Measurements from ENCODE around the gene TINAGL1.

Gene TINAGL1, protein sequence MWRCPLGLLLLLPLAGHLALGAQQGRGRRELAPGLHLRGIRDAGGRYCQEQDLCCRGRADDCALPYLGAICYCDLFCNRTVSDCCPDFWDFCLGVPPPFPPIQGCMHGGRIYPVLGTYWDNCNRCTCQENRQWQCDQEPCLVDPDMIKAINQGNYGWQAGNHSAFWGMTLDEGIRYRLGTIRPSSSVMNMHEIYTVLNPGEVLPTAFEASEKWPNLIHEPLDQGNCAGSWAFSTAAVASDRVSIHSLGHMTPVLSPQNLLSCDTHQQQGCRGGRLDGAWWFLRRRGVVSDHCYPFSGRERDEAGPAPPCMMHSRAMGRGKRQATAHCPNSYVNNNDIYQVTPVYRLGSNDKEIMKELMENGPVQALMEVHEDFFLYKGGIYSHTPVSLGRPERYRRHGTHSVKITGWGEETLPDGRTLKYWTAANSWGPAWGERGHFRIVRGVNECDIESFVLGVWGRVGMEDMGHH

DNA sequence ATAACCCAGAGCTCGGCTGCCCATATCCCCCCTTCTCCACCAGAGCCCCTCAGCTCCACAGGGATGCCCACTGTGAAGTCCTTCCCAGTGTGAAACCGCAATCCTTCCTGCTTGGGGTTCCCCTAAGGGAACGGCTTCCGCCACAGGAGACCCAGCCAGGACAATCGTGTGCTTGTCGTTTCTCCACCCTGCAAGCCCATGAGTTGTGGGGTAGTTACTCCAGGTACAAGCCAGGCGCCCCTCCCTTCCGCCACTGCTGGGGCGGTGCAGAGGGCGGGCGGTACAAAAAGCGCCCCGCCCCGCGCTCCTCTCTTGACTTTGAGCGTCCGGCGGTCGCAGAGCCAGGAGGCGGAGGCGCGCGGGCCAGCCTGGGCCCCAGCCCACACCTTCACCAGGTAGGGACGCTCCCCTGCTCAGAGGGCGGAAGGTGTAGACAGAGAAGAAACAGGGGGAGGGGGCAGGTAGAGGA is at the start of gene TINAGL1:
Gene TINAGL1 (plus strand): TSS at position 315 of the 469 bp plus-strand sequence. CDS start 634 bp downstream, outside the sequence.
- TF ChIP-seq EZH2 (optimal IDR thresholded peaks at IDR 0.05; ENCODE audit: low read depth, low read length) (no peak), EZH2phosphoT487 (IDR thresholded peaks at IDR 0.05; ENCODE audit: low read length) (no peak)
- TF ChIP-seq, protein P1, sequence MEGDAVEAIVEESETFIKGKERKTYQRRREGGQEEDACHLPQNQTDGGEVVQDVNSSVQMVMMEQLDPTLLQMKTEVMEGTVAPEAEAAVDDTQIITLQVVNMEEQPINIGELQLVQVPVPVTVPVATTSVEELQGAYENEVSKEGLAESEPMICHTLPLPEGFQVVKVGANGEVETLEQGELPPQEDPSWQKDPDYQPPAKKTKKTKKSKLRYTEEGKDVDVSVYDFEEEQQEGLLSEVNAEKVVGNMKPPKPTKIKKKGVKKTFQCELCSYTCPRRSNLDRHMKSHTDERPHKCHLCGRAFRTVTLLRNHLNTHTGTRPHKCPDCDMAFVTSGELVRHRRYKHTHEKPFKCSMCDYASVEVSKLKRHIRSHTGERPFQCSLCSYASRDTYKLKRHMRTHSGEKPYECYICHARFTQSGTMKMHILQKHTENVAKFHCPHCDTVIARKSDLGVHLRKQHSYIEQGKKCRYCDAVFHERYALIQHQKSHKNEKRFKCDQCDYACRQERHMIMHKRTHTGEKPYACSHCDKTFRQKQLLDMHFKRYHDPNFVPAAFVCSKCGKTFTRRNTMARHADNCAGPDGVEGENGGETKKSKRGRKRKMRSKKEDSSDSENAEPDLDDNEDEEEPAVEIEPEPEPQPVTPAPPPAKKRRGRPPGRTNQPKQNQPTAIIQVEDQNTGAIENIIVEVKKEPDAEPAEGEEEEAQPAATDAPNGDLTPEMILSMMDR (IDR thresholded peaks at IDR 0.05; ENCODE audit: low read length), result no peak
- no peak within 1 kb of the TSS for H3K9ac ChIP-seq (ENCODE audit: low read length)
- H3K79me2 ChIP-seq (ENCODE audit: low read length), result no peaks in the 10 kb centered on the region
- no peak for DNase-seq
- H3K27ac ChIP-seq (ENCODE audit: low read length), result no peak within 1 kb of the TSS
- H3K4me2 ChIP-seq (ENCODE audit: low read depth, low read length), result peak within 1 kb of the TSS; percentile 38; the same call in 1 of the 2 replicates
- H3K4me3 ChIP-seq (ENCODE audit: low read length), result peak within 1 kb of the TSS; percentile 39
- no peaks in the 10 kb centered on the region for H3F3A ChIP-seq (ENCODE audit: insufficient read depth, low read length)
- H3K27me3 ChIP-seq (replicated peaks; ENCODE audit: insufficient read depth, low read length), result peaks cover 6% of the 10 kb centered on the region
- H3K9me2 ChIP-seq (replicated peaks; ENCODE audit: insufficient read depth, low read length), result no peaks in the 10 kb centered on the region
- H3K9me3 ChIP-seq (replicated peaks; ENCODE audit: insufficient read depth, low read length), result no peaks in the 10 kb centered on the region
- no peaks in the 10 kb centered on the region for H4K20me1 ChIP-seq (ENCODE audit: insufficient read depth, low read length)
- peak within 1 kb of the TSS; percentile 75 for H2AFZ ChIP-seq (ENCODE audit: low read length)
- H3K36me3 ChIP-seq (replicated peaks; ENCODE audit: insufficient read depth, low read length), result no peaks in the 10 kb centered on the region
- no peaks in the 10 kb centered on the region for H3K4me1 ChIP-seq (ENCODE audit: low read length)

DNA sequence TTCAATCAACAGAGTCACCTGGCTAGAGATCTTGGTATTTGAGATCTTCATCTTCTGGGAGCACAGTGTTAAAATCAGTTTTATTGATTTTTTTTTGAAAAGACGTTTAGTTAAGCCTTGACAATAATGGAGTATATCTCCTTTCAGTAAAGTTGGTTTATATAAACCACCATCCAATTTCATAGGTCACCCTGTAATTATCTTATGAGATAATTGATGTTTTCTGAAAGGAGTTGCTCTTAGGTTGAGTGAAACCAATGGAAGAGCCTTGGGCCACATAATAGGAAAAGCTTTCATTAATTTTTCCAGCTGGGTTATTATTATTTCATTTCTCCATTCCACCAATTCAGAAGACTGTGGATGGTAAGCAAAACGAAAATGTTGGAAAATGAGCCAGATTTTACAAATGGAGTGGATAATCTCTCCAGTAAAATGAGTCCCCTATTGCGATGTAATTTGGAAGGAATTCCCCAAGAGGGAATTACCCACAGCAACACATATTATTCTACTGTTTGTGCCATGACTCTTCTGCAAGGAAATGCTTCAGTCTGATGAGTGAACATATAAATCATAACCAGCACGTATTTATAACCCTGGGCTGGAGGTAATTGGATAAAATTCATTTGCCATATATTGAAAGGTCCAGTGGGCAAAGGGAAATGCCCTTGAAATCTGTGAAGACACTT is 46.2 kb upstream of the TINAGL1 start:
- H3K36me3 ChIP-seq (replicated peaks; ENCODE audit: insufficient read depth, low read length), result no peaks in the 10 kb centered on the region
- H3F3A ChIP-seq (ENCODE audit: insufficient read depth, low read length), result no peaks in the 10 kb centered on the region
- H3K4me3 ChIP-seq (ENCODE audit: low read length), result no peak overlapping the region
- H4K20me1 ChIP-seq (ENCODE audit: insufficient read depth, low read length), result no peaks in the 10 kb centered on the region
- H3K4me2 ChIP-seq (ENCODE audit: low read depth, low read length), result no peak overlapping the region
- H3K9ac ChIP-seq (ENCODE audit: low read length), result no peak overlapping the region
- no peaks in the 10 kb centered on the region for H3K27me3 ChIP-seq (replicated peaks; ENCODE audit: insufficient read depth, low read length)
- no peaks in the 10 kb centered on the region for H3K9me2 ChIP-seq (replicated peaks; ENCODE audit: insufficient read depth, low read length)
- H3K9me3 ChIP-seq (replicated peaks; ENCODE audit: insufficient read depth, low read length), result no peaks in the 10 kb centered on the region
- H3K27ac ChIP-seq (ENCODE audit: low read length), result no peak overlapping the region
- TF ChIP-seq EZH2 (optimal IDR thresholded peaks at IDR 0.05; ENCODE audit: low read depth, low read length) (no peak), EZH2phosphoT487 (IDR thresholded peaks at IDR 0.05; ENCODE audit: low read length) (no peak)
- TF ChIP-seq, protein P1 (IDR thresholded peaks at IDR 0.05; ENCODE audit: low read length), result no peak
- H3K4me1 ChIP-seq (ENCODE audit: low read length), result no peaks in the 10 kb centered on the region
- no peaks in the 10 kb centered on the region for H3K79me2 ChIP-seq (ENCODE audit: low read length)
- DNase-seq, result no peak
- no peak overlapping the region for H2AFZ ChIP-seq (ENCODE audit: low read length)

DNA sequence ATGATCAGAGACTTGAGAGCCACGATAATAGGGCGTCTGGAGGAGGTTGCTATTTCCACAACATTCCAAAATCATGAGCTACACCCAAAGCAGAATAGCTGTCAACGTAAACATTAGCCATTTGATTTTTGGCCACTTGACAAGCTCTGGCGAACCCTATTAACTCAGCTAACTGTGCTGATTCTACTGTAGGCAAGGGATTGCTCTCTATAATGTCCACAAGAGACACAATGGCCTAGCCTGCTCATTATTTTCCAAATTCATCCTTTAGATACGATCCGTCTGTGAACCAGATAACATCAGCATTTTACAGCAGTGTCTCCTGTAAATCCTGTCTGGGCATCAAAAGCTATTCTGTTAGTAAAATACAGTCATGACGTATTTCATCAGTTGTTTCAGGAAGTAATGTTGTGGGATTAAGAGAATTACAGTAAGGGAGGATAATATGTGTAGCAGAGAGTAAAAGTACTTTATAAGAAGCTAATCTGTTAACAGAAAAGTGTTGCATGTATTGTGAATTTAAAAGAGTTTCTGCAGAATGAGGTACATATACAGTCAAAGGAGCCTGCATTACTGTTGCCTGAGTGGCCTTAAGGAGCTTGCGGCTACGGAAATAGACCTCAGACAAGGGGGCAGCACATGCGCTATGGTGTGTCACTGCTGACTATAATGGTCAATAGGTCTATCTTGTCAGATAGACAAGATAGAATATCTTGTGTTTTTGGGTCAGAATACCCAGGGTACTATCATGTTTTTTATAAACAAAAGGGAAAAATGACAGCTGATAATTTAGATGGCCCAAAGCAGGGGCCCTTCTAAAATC is 44.9 kb upstream of the TINAGL1 start:
- Histone ChIP-seq H3K27ac (ENCODE audit: low read length) (no peak overlapping the region), H3K9me2 (replicated peaks; ENCODE audit: insufficient read depth, low read length) (no peaks in the 10 kb centered on the region), H3K27me3 (replicated peaks; ENCODE audit: insufficient read depth, low read length) (no peaks in the 10 kb centered on the region), H3F3A (ENCODE audit: insufficient read depth, low read length) (no peaks in the 10 kb centered on the region), H3K36me3 (replicated peaks; ENCODE audit: insufficient read depth, low read length) (no peaks in the 10 kb centered on the region), H3K4me1 (ENCODE audit: low read length) (no peaks in the 10 kb centered on the region), H3K4me3 (ENCODE audit: low read length) (no peak overlapping the region), H3K9ac (ENCODE audit: low read length) (no peak overlapping the region), H2AFZ (ENCODE audit: low read length) (no peak overlapping the region), H3K9me3 (replicated peaks; ENCODE audit: insufficient read depth, low read length) (no peaks in the 10 kb centered on the region), H3K4me2 (ENCODE audit: low read depth, low read length) (no peak overlapping the region), H3K79me2 (ENCODE audit: low read length) (no peaks in the 10 kb centered on the region), H4K20me1 (ENCODE audit: insufficient read depth, low read length) (no peaks in the 10 kb centered on the region)
- no peak for DNase-seq
- TF ChIP-seq, protein P1 (IDR thresholded peaks at IDR 0.05; ENCODE audit: low read length), result no peak
- TF ChIP-seq EZH2phosphoT487 (IDR thresholded peaks at IDR 0.05; ENCODE audit: low read length), result no peak
- no peak for TF ChIP-seq EZH2 (optimal IDR thresholded peaks at IDR 0.05; ENCODE audit: low read depth, low read length)
